AG20443 (cell line): ENCODE data around the gene MAP2K3.
"Not testable (repeated sequence)": the region's sequence is repeated elsewhere in the genome, so short reads cannot be mapped to it uniquely, and the experiment has no call there.

Experiments
- DNase-seq: peaks from one replicate; pipeline ENCODE4 v3.0.0; 2012; ENCODE audit warnings: low spot score, mixed read lengths

MAP2K3 gene

DNA sequence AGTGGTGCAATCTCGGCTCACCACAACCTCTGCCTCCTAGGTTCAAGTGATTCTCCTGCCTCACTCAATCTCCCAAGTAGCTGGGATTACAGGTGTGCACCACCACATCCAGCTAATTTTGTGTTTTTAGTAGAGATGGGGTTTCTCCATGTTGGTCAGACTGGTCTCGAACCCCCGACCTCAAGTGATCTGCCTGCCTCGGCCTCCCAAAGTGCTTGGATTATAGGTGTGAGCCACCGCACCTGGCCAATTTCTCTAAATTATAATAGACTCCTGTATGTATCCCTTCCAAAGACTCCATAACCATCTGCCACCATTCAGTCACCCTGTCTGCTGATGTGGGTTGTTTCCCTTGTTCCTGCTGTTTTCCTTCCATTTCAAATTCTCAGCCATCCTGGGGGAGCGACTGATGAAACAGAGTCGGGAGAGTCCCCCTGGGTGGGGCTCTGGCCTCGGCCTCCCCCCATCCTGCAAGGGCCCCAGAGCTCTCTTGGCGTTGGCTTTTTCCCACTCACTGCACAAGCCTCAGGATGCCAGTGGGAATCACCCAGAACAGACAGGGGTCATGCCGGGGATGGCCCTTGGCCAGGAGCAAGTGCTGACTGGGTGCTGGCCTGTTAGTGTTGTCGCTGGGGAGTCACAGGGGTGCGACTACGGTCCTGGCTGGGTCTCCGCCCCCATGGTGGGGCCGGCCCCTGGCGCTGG is 25.7 kb downstream of the MAP2K3 start:
- not testable (repeated sequence) for DNase-seq

DNA sequence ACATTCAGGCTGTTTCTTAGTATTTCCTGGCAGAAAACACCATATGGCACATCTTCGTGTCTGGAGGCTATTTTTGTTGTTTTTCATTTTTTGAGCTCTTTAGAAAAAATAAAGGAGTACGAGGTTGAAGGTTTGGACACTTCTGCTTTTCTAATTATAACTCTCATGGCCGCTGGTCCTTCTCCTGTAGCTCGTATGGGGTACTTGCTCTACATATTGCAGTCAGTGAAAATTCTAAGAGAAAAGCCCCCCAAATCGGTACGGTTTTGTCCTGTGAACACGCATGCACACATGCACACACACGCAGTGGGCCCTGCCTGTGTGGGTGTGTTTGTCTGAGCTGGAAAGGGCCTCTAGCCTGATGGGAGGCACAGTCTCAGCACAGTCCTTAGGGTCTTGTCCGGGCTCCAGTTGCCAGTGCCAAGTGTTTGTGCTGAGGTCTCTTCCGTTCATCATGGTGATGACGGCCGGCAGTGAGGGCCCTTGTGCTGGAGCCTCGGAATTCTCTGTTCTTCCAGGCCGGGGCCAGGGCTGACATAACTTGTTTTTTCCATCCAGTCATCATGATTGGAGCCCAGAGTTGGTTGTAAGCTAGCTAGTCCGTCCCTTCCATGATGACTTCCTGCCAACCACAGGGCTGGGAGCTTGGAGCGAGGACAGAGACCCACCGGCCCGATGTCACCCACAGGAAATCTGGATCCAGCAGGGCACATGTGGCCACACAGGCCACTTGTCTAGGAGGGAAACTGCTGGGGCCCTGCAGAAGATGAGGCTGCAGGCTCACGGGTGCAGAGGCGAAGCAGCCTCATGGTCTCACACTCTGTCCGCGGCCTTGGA is 26.5 kb downstream of the MAP2K3 start:
- not testable (repeated sequence) for DNase-seq

DNA sequence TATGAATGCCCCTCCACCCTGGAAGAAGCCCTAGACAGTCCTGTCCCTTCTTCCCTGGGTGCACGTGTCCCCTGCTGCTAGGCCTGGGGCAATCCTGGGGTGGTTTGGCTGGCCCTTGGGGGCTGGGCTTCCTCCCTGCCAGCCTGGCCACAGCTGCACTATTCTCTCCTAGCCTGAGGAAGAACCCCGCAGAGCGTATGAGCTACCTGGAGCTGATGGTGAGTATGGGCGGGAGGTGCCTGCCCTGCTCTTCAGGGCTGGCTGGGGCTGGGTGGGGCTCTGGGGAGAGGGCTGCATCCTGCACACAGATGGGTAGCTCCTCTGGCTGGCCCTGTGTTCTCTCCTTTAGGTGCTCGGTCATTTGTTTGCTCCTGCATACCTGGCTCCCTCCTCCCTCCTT is 28.8 kb downstream of the MAP2K3 start:
- DNase-seq = no peak

DNA sequence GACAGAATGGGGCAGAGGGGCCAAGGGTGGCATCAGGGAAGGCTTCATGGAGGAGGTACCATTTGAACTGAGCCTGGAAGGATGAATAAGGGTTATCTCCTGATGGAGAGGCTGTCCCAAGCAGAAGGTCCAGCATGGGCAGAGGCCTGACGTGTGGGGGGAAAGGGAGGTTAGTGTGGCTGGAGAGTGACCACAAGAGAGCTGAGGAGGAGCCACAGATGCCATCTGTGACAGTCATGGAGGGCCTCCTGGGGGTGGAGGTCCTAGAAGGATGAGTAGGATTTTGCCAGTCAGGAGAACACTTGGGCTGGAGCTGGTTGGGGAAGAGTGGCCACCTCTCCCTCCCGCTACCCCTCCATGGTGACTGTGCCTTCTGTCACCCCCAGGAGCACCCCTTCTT is 29.2 kb downstream of the MAP2K3 start:
- not testable (repeated sequence) for DNase-seq

DNA sequence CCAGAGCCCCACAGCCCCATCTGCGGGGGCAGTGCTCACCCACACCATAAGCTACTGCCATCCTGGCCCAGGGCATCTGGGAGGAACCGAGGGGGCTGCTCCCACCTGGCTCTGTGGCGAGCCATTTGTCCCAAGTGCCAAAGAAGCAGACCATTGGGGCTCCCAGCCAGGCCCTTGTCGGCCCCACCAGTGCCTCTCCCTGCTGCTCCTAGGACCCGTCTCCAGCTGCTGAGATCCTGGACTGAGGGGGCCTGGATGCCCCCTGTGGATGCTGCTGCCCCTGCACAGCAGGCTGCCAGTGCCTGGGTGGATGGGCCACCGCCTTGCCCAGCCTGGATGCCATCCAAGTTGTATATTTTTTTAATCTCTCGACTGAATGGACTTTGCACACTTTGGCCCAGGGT is 29.8 kb downstream of the MAP2K3 start:
- DNase-seq = not testable (repeated sequence)

DNA sequence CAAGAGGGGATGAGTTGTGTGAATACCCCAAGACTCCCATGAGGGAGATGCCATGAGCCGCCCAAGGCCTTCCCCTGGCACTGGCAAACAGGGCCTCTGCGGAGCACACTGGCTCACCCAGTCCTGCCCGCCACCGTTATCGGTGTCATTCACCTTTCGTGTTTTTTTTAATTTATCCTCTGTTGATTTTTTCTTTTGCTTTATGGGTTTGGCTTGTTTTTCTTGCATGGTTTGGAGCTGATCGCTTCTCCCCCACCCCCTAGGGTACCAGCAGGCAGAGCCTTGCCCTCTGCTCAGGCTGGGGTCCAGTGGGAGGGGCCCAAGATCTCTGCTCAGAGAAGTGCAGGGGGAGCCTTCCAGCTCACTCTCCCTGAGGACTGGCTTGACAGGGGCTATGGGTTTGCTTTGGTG is 30.2 kb downstream of the MAP2K3 start:
- not testable (repeated sequence) for DNase-seq

DNA sequence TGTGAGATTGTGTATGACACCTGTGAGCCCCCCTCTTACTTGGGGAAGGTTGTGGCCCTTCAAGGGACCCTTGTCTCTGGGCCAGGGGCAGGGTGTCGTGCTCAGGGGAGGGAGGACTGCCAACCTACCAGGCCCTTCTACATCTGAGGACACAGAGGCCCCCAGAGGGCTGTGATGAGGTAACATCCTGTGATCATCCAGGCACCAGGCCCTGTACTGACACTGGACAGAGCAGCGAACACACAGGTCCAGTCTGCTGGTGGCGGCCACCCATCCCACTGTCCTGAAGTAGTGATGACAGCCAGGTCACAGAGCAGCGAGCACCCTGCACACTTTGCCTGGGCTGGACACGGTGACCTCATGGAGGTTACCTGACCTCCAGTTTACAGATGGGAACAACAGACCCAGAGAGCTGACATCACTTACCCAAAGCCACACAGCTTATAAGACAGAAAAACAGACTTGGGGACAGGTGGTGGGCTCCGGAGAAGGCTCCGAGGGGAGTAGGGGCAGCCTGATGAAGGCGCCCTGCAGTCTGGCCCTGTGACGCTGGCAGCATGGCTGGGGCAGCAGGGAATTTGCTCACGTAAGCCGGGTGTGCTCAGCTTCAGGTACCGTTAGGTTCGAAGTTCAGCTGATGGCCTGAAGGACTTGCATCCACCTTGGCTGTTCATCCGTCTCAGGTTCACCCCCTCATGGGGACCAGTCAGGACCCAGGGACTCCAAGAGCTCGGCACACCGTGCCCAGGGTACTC is 30.9 kb downstream of the MAP2K3 start:
- not testable (repeated sequence) for DNase-seq

DNA sequence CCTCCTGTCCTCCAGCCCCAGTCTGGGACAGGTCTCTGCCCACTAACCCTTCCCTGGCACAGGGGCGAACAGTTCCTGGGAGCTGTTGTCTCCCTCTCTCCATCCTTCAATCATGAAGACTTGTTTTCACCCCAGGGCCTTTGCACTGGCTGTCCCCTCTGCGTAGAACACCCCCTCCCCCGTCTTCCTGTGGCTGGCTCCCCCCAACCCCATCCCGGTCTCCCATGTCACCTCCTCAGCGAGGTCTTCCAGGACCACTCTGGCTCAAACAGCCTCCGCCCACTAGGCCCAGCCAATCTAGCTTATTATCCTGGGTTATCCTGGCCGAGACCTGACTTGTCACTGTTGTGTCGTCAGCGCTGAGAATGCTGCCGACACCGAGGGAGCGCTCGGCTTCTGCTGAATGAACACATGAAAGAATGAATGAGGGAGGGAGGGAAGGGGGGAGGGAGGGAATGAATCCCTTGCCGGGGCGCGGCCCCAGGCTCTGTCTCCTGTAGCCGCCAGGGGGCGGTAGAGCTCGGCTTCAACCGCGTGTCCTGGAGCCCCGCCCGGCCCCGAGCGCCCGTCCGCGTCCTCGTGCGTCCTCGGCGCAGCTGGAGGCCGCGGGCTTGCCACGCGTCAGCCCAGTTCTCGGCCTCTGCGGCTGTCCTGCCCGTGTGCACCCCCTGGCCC is 31.8 kb downstream of the MAP2K3 start:
- not testable (repeated sequence) for DNase-seq

DNA sequence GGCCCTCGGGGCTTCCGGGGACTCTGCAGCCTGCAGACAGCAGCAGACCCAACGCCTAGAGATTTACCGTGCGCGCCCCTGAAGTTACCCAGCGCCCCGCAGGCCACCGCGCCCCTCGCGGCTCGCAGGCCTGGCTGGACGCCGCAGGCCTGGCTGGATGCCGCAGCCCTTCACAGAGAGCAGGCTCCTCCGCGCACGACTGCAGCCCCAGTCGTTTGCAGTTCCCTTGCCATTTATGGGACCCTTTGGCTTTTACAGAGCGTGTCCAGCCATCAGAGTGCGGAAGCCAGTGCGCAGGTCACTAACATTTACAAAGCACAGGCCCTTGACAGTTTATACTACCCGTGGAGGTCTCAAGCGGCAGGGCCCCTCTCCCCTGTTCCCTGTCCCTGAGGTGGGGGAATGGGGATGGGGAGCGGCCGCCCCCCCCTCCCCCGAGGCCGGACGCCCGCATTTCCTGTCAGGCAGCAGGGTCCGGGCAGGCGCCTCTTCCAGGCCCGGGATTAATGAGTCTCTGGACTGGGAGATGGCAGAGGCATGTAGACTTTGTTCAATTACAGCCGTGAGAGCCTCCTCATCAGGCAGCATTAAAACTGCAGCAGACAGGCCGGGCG is 32.5 kb downstream of the MAP2K3 start:
- not testable (repeated sequence) for DNase-seq

DNA sequence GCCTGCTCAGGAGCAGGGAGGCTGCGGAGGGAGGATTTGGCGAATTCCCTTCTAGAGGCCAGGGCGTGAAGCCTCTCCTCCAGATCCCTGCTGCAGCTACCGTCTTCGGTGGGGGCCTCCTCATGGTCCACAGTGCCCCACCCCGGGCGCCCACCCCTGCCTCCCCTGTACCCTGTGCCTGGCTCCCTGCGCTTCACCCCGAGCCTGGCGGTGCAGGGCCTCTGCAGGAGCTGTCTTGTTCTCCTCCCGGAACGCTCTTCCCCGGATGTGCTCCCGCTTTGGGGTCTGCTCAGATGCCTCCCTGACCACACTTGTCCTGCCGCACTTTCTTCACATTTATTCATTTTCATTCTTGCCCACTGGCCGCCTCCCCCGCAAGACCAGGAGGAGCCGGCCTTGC is 33.3 kb downstream of the MAP2K3 start:
- not testable (repeated sequence) for DNase-seq

DNA sequence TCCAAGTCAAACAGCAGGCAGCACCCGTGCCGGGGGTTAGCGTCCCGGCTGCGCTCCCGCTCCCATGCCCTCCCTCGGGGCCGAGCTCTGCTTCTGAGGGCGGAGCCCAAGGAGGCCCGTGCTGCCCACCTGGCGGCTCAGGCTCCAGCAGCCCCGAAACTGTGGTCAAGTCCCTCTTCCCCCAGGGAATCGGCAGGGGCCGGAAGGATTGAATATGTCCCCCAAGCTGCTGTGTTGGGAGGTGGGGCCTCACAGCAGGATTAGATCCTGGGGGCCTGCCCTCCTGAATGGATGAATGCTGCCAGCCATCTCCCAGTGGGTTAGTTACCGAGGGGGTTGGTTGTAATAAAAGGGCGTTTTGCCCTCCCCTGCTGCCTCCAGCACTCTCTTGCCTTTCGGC is 33.9 kb downstream of the MAP2K3 start:
- DNase-seq = no peak

DNA sequence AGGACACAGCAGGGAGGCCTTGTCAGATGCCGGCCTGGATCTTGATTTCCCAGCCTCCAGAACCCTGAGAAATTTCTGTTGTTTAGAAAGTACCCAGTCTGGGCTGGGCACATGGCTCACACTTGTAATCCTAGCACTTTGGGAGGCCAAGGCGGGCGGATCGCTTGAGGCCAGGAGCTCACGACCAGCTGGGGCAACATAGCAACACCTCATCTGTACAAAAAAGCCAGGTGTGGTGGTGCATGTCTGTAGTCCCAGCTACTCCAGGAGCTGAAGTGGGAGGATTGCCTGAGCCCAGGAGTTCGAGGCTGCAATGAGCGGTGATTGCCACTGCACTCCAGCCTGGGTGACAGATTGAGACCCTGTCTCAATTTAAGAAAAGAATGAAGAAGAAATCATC is 34.3 kb downstream of the MAP2K3 start:
- DNase-seq = not testable (repeated sequence)

DNA sequence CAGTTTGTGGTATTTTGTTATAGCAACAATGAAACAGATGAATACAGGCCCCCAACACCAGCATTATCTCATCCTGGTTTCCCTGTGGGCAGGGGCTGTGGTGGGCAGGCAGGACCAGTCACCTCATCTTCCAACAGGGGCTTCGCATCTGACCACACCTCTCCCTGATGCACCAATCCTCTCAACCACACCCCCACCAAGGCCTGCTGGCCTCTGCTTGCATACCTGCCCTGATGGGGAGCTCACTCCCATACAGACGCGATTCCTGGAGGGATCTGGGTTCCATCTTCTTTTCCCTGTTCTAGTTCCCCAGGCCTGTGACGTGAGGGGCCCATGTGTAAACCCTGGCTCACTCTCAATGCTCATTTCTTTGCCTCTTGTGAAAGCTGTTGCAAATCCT is 34.7 kb downstream of the MAP2K3 start:
- not testable (repeated sequence) for DNase-seq

DNA sequence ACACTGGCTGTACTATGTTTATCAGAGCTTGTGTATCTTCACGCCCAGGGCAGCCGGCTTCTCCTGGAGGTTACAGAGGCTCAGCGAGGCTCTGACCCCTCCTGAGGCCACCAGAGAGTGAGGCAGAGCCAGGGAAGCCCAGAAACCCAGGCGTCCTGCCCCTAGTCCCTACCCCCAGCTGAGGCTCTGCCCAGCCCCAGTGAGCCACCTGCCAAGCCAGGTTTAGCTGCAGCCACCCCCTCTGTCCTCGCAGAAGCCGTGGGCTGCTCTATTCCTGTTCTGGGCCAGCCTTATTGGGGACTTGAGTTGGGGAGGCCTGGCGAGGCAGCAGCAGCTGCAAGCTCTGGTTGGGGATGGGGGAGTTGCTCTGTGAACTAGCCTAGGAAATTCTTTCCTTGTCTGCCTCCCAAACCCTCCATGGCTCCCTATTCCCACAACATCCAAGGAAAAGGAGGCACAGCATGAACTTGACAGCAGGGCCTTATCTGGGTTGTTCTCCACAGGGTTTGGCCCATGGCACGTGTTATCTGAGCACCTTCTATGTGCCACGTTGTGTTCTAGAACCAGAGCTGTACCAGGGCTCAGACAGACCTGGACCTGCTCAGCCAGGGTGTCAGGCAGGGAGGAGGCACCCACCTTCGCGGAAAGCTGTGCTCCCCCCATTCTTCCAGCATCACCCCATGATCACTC is 35.3 kb downstream of the MAP2K3 start:
- not testable (repeated sequence) for DNase-seq

DNA sequence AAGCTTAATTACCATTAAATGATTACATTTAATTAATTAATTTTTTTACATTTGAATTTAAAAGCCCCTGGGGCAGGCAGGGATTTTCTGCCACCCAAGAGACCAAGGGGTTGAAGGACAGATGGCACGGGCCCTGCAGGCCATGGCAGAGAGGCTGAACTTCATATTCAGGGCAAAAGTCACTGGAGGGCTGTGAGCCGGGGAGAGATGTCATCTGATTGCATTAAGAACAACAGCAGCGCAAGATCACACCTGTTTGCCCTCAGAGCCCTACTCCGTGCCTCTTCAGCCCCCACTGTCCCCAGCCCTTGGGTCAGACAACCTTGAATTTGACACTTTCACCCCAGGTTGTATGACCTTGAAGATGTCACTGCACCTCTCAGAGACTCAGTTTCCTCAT is 35.9 kb downstream of the MAP2K3 start:
- DNase-seq = not testable (repeated sequence)

DNA sequence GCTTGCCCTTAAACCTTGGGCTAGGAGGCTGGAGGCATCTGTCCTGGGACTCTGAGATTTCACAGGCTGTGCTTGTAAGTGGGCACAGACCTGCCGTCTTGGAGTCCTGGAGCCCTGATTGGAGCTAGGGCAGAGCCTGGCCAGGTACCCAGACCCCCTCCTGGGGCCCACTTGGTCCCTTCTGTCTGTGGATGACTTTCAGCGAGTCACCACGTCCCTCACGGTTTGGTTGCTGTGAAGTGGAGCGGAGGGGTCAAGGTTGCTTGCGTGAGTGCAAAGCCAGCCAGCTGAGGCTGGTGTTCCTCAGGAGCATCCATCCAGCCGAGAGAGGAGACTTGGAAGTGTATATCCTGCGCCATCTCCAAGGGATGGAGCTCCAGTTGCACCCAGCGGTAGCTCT is 36.5 kb downstream of the MAP2K3 start:
- DNase-seq = not testable (repeated sequence)

DNA sequence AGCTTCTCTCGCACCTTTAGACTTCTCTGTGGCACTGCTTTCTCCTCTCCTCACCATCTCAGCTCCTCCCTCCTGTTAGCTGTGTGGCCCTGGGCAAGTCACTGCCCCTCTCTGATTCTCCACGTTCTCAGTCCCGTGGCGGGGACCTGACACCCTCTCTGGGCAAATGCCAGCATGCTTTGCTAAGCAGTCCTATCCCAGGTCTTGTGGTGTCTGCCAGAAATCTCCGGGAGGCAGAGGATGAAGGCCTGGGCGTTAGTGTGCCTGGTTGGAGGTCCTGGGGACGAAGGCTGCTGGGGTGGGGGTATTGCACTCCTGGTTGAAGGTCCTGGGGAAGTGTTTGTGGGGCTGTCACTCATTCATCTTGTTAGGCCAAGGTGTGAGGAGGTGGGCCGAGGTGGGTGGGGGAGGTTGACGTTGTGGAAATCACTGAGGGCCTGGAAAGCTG is 37.3 kb downstream of the MAP2K3 start:
- DNase-seq = not testable (repeated sequence)

DNA sequence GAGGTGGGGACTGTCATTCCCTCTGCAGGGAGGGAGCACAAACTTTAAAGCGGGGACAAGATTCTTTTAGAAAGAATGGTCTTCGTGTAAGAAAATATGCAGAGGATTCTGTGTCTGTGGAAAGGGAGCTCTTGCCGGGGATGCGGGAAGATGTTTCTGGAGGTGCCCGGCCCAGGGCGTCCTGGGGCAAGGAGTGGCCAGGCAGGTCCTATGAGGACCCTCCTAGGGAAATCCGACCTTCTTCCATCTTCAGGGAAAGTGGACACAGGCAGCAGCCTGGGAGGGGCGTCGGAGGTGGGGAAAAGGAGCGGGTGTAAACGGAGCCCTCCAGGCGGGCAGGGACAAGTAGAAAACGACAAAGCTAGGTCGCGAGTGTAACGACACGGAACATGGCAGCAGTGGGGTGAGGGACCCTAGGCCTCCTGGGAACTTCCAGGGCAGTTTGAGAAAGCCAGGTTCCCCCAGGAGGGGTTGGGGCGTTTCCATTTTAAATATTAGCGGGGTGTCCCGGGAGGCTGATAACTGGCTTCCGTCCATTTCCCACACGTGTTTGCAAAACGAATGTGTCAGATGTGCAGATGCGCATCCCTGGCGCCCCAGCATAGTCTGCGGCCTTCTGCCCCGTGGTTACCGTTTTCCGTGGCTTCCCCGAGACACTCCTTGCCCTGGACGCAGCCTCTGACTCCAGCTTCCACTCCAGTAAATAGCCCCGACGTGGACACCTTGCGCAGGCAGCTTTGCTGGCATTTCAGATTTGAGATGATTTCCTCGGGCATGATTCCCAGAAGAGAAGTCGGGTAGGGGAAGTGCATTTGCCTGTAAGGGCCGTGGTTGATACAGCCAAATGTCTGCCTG is 39.0 kb downstream of the MAP2K3 start:
- not testable (repeated sequence) for DNase-seq

DNA sequence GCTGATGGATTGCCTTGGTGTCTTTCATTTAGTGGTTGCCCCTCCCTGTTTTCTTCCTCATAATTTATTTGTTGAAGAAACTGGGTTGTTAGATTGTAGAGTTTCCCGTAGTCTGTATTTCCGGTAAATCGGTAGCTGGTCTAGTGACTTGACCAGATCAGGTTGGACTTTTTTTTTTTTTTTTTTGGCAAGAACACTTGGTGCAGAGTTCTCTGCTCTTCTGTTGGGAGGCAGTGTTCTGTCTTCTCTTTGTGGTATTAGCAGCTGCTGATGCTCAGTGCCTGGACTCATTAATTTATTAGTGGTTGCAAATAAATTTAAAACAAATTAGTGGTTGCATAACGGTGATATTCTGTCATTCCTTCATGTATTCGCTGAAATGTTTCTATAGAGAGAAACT is 40.2 kb downstream of the MAP2K3 start:
- DNase-seq = not testable (repeated sequence)

DNA sequence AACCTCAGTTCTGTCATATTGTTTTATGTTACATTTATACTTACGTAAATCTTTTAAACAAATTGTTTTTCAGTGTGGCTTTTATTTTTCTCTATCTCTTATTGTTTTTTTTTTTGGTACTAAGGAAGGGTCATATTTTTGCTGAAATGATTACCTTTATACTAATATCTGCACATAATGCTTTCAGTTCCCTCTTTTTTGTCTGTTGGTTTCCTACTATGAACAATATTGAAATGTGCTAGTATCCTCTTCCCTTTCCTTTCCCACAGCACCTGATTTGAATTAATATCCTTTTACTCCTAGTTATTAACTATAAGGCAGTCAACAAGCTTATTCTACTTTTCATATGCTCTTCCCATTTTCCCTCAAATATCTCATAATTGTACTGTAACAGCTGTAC is 43.4 kb downstream of the MAP2K3 start:
- not testable (repeated sequence) for DNase-seq
